Omental fat pad (tissue), 4 donors: ENCODE results near the gene ADAM12. TPM values are rescaled to one million over a fixed set of nuclear protein-coding genes. Genes with fewer than 3 reads are reported as not detected.
A peak's percentile ranks its signal among the peaks of the same experiment; 100 is the strongest.

Experiments
- ATAC-seq: fragments of 150-250 bp; one replicate; pipeline ENCODE4 v1.9.1; 2016; ENCODE audit warnings: mild to moderate bottlenecking, moderate library complexity; ENCODE audit not compliant: low FRiP score
- DNase-seq: peaks from one replicate; pipeline ENCODE4 v3.0.0-alpha.2; 2019; ENCODE audit warnings: low spot score
- CTCF ChIP-seq, 3 donors: fragments of 450-650 bp; IDR thresholded peaks; one replicate each; pipeline ENCODE4 v1.5.1; 2016 to 2017; ENCODE audit warnings: antibody characterized with exemption in 3 of 3, mild to moderate bottlenecking in 3 of 3, moderate library complexity in 2 of 3
- total RNA-seq, 4 donors: library from RNA; depleted of rRNA; stranded (reverse); fragments of >200 nt; gene quantifications; one replicate each; pipeline ENCODE4 v1.1.0, GENCODE V29; 2016

ADAM12 gene
- total RNA-seq, 4 donors from 2014 or later, result 4.9 to 24.4 (median 10.9) TPM

GRCh38 chr10:126046831-126047230, 341.4 kb downstream of the ADAM12 start:
- no peak for TF ChIP-seq CTCF (IDR thresholded peaks at IDR 0.05)
- no peak for ATAC-seq
- no peak for DNase-seq

GRCh38 chr10:126045861-126046260, 342.4 kb downstream of the ADAM12 start:
- DNase-seq, result no peak
- no peak for TF ChIP-seq CTCF (IDR thresholded peaks at IDR 0.05)
- ATAC-seq, result no peak

- ATAC-seq (no peak), DNase-seq (no peak)
- TF ChIP-seq CTCF (IDR thresholded peaks at IDR 0.05), result no peak
Observed at GRCh38 chr10:126043389-126043788, 344.9 kb downstream of the ADAM12 start.

- DNase-seq, result no peak
- ATAC-seq, result no peak
- TF ChIP-seq CTCF (IDR thresholded peaks at IDR 0.05), result no peak
Observed at GRCh38 chr10:126042906-126043305, 345.4 kb downstream of the ADAM12 start.

- no peak for TF ChIP-seq CTCF (IDR thresholded peaks at IDR 0.05)
- ATAC-seq, result no peak
Observed at GRCh38 chr10:126042354-126042753, 345.9 kb downstream of the ADAM12 start.

GRCh38 chr10:126041804-126042231, 346.5 kb downstream of the ADAM12 start:
- ATAC-seq (peak; percentile 85), DNase-seq (no peak)
- no peak for TF ChIP-seq CTCF (IDR thresholded peaks at IDR 0.05)

More at GRCh38 chr10:126042354-126042753, 345.9 kb downstream of the ADAM12 start:
- no peak for DNase-seq

GRCh38 chr10:126041117-126041516, 347.2 kb downstream of the ADAM12 start:
- no peak for ATAC-seq
- TF ChIP-seq CTCF (IDR thresholded peaks at IDR 0.05), result no peak
- DNase-seq, result no peak
